Hippocampal formation (tissue), 2 donors: Measurements from ENCODE around the gene YAP1.

Experiments
- DNase-seq, 2 donors: peaks; one replicate each; lab custom pipeline; 2025; lab: John Stamatoyannopoulos, UW

YAP1 gene

DNA sequence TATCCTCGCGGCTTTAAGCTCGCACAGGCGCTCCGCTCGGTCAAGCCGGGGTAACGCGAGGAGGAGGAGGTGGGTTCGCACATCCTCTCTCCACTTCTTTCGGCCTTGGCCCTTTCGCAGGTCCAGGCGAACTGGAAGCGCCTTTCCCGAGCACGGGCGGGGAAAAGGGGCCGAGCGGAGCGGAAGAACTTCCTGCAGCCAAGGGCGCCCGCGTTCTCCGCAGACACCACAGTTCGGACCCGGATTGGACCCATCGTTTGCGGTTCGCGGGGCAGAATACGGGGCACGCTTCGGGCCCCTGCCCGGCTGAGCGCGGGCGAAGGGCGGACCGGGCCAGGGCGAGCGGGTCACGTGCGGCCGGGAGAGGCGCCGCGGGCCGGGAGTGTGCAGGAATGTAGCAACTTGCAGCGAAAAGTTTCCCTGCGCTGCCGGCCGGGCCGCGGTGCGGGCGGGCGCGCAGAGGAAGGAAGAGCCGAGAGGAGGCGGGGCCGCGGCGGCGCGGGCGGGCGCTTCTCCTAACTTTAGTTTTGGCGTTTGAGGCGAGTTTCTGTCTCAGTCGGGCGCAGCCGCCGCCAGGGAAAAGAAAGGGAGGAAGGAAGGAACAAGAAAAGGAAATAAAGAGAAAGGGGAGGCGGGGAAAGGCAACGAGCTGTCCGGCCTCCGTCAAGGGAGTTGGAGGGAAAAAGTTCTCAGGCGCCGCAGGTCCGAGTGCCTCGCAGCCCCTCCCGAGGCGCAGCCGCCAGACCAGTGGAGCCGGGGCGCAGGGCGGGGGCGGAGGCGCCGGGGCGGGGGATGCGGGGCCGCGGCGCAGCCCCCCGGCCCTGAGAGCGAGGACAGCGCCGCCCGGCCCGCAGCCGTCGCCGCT lies at the start of gene YAP1:
Gene YAP1, plus strand, starts transcription at position 552 of the 865 bp plus-strand sequence. CDS start 402 bp downstream, outside the sequence.
- DNase-seq = peak in 1 of 2 donors; percentile 39

DNA sequence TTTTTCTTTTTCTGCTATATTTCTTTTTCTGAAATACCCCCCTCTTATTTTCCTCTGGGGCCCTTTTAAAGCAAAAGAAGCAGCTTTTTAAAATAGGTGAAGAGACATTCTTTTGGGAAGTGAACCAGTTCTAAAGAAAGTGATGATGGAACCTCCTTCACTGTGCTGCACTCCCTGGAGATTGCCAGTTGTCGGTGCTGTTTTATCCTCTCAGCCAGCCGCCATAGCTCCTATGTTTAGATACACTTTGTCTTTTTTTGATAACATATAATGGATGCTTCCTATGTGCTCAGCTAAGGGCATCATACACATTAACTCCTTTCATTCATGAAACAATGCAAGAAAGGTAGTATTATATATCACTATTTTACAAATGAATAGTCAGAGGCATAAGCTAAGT lies 49.0 kb upstream of the YAP1 start:
- no peak for DNase-seq

DNA sequence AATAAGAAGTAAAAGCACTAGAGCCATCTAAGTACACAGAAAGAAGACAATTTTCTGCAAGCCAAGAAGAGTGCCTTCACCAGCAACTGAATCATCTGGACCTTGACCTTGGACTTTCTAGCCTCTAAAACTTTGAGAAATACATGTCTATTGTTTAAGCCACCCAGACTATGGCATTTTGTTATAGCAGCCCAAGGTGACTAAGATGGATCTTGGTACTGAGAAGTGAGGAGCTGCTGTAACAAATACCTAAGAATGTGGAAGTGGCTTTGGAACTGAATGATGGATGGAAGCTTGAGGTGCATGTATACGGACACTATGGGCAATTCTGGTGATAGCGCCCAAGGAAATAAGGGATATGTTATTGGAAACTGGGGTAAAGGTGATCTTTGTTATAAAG lies 48.1 kb upstream of the YAP1 start:
- no peak for DNase-seq

DNA sequence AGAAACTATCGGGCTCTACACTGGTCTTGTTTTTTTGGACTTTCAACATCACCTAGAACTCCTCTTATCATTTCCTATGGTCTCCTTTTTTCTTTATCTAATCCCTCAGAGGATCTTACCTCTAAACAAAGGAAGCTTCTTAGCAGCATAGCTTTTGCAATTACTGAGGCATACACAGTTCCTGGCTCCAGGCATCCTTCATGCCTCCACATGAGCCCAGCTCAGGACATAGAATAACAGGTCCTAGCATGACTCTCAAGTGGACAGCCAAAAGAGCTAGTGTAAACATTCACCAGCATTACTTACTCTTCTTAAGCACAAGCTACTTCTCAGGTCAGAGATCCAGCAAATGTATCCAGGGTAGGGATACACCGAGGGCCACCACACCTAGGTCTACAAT lies 45.9 kb upstream of the YAP1 start:
- DNase-seq = no peak

DNA sequence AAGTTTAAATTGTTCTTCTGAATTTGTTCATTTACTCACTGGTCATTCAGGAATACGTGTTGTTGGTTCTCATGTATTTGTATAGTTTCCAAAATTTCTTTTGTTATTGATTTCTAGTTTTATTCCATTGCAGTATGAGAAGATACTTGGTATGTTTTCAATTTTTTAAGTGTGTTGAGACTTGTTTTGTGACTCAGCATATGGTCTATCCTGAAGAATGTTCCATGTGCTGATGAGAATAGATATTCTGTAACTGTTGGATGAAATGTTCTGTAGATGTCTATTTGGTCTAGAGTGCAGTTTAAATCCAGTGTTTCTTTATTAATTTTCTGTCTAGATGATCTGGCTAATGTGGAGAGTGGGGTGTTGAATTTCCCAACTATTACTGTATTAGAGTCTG lies 39.5 kb upstream of the YAP1 start:
- DNase-seq = no peak

DNA sequence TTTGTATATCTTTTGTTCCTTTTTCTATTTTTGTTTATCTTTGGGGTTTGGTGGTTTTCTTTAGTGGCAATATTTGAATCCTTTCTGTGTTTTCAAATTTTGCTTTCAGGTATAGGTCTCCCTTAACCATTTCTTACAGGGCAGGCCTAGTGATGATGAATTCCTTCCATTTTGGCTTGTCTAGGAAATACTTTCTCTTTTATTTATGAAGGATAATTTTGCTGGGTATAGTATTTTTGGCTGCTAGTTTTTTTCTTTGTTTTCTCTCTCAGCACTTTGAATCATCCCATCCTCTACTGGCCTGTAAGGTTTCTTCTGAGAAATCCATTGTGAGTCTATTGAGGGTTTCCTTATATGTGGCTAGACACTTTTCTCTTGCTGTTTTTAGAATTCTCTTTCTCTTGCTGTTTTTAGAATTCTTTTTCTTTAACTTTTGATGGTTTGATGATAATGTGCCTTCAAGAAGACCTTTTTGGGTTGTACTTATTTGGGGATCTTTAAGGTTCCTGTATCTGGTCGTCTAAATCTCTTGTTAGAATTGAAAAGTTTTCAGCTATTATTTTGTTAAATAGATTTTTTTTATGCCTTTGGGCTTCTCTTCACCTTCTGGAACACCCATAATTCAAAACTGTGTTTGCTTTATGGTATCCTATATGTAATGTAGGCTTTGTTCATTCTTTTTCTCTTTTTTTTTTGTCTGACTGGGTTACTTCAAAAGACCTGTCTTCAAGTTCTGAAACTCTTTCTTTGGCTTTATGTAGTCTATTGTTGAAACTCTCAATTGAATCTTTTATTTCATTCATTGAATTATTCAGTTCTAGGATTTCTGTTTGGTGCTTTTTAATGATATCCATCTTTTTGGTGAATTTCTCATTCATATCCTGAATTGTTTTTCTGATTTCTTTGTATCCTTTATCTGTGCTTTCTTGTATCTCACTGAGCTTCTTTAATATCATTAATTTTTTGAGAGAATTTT lies 38.5 kb upstream of the YAP1 start:
- no peak for DNase-seq

DNA sequence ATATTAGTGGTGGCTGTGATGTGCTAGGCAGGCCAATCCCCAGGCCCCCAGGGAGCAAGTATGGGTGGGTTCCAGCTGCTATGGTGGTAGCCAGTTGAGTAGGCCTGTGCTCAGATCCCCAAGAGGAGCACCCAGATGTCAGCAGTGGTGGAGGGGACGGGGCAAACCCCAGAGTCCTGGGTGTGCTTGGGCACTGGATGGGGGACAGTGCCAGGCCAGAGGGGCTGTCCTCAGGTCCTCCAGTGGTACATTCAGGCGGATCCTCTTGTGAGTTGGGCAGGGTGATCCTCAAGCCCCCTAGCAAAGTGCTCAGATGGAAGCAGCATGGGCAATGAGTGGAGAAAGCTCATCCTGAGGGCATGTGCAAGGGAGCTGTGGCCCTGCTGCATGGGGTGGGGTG lies 37.0 kb upstream of the YAP1 start:
- DNase-seq = no peak

DNA sequence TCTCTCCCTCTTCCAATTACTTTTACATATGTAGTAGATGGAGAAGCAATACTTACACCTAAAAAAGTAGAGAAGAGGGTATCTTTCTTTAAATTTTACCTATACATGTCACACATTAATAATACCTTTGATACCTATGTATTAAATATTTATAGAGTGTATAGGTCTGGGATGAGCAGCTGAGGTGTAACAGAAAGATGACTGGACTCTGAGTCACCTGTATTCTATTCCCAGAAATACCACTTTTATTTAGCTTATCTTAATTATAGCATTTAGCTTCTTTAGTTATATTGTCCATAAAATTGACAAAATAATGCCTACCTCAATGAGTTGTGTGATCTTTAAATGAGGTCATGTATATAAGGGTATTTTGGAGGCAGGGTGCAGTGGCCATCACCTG lies 30.6 kb upstream of the YAP1 start:
- no peak for DNase-seq

DNA sequence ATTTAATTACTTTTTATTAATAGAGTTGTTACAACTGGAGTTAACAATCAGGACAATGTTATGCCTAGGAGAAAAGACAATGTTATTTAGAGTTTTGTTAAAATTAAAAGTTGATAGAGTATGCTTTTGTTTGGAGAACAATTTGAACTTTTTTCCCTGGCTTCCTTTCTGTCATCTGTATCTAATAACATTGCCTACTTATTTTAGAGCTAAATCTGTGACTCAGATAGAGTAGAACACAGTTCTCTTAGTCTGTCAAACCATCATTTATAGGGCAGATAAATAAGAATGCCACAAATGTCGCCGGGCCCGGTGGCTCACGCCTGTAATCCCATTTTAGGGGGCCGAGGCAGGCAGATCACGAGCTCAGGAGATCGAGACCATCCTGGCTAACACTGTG lies 28.9 kb upstream of the YAP1 start:
- DNase-seq = no peak

DNA sequence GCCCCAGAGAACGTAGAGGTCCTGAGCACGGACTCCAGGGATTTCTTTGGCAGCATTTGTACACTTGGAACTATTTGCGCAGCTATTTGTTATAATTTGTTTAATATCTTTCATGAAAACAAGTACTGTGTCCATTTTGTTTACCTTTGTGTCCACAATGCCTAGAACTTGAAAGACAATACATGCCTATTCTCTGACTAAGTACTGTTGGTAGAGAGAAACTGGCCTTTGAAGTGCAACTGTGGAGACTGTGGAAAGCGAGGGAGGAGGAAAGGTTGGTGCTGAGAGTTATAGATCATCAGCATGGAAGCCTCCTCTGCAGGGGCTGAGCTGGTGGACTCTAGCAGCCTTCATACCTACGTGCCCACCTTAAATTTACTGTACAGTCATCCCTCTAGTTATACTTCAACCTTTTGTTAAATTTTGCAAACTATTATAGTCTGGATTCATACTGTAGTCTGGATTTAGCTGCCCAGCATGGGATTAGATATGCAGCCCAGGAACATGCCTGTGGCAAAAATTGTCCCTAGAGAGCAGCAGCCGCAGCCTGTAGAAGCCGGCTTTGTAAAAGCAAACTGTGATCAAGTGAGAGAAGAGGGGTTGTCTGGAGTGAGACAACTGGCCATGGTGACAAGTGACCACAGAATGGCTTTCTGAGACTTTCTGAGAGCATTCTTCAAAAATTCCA lies 24.2 kb upstream of the YAP1 start:
- no peak for DNase-seq

DNA sequence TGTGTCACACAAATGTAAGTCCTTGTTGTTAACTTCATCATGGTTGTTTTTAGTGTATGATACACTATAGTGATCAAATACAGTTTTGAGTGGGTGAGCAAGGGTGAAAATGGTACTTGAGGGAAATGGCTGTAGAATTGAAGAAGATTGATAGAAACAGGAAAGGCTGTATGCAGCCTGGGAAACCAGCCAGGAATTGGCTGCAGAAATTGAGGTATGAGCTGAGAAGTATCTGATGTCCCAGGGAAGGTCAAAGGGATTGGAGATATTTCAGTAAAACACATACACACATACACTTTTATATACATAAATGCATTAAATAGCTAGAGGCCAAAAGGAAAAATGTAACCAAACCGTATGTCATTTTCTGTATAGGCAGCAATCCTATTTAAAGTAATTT lies 13.1 kb upstream of the YAP1 start:
- DNase-seq = no peak

DNA sequence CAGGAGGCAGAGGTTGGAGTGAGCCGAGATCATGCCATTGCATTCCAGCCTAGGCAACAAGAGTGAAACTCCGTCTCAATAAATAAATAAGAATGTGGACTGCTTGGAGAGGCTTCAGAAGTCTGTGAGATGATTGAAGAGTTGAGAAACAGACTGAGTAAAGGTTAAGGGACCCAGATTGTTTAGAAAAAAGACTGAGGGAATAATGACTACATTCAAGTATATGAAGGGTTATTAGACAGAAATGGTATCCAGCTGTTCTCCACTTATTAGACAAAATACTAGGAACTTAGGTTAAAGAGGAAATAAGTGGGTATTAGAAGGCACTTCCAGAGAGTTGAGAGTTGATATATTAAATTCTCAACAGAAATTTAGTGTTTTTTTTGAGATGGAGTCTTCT lies 10.5 kb upstream of the YAP1 start:
- DNase-seq = no peak

DNA sequence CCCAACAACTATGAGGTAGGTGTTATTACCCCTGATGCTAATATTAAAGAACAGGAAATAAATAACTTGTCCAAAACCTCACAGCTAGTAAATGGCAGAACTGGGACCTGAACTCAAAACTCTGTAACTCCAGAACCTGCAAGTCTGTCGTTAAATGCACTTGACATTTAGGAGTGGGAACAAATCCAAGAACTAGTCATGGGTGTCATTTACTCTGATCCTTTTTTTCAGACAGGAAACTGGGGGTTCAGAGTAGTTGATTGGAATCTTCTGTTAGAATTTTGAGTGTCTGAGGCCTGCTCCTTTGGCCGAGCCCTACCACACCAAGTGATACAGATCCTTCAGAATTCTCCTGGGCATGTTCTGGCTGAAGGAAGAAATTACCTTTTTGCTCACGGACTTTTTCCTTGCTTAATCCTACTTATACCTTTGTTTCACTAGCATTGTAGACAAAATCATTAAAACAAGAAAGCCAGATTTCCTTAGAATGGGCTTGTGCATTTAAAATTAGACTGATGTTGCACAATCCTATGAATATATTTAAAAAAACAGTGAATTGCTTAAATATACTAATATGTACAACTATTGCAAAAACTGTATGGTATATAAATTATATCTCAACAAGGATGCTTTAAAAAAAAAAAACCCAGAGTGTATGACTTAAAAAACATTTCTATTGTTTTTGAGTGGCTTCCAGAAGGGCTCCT lies 1.4 kb upstream of the YAP1 start:
- DNase-seq = no peak

DNA sequence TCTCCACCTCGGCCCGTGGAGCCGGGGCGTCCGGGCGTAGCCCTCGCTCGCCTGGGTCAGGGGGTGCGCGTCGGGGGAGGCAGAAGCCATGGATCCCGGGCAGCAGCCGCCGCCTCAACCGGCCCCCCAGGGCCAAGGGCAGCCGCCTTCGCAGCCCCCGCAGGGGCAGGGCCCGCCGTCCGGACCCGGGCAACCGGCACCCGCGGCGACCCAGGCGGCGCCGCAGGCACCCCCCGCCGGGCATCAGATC lies 439 bp downstream of the YAP1 start:
- no peak for DNase-seq

DNA sequence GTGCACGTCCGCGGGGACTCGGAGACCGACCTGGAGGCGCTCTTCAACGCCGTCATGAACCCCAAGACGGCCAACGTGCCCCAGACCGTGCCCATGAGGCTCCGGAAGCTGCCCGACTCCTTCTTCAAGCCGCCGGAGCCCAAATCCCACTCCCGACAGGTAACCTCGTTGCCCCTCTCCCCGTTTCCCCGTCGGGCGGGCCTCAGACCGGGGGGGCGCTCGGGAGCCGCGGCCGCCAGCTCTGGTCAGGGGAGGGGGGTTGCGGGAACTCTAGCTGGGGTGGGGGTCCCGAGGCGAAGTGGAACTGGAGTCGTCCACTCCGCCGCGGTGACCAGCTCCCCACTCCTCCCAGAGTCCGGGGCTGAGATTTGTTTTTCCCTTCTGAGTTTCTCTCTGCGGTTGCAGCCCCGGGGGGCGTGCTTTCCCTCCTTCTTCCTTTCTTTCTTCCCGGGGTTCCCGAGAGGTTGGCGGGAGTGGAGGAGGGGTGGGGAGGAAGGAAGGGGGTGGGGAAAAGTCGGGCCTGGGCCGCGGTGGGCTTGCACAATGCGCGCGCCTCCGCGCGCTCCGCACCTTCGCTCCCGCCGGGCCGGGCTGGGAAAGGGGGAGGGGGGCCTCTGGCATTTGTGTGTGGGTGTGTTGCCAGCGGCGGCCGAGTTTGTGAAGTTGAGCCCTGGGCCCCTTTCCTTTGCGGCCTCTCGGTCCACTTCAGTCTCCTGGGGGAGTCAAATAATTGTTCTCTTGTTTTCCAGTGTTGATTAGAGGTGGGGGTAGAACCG lies 952 bp downstream of the YAP1 start:
- DNase-seq = no peak

DNA sequence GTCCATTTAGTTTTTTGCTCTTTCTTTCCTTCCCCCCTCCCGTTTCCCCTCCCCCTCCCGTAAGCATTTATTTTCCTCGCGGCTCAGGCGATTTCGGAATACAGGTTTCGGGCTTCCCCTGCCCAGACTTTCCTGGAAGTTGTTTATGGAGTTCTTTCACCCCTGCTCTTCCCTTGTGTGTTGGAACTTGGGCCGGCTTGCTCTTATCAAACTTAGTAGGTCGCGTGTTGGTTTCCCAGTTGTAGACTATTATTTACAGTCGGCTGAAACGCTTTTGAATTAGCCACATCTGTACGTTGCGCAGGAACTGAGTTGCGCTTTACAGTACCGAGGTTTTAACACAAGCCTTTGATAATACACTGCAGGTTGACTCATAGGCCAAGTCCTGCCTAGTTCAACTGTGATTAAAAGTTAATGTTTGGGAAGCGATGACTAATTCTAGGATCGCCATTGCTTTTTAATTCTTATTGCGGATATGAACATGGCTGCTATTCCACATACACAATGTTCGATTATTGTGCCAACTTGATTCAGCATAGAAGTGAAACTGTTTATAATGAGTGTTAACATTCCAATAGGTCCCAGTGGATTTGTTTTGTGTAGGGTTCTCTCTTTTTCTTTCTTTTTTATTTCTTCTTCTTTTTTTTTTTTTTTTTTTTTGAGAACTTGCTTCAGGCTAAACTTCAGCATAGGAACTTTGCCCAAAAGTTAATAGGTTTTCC lies 1.7 kb downstream of the YAP1 start:
- DNase-seq = no peak

DNA sequence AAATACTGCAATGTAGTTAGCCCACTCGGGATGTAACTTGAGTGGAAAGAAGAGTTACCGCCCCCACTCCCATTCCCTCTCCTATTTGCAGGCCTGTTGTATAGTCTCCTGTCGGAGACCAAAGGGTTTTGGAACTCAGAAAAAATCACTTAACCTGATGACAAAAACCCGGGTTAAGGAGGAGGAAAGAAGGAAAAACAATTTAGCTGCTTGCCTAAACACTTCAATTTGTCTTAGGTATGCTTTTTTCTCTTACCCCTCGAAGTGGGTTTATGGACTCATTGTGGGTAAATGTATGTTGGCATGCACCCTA lies 2.2 kb downstream of the YAP1 start:
- no peak for DNase-seq

DNA sequence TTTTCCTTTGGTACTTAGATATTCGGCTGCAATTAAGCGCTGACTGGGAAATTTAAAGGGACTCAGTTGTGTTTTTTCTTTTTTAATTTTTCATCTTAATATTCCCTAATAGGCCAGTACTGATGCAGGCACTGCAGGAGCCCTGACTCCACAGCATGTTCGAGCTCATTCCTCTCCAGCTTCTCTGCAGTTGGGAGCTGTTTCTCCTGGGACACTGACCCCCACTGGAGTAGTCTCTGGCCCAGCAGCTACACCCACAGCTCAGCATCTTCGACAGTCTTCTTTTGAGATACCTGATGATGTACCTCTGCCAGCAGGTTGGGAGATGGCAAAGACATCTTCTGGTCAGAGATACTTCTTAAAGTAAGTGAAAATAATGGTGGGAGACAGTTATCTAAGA lies 3.8 kb downstream of the YAP1 start:
- no peak for DNase-seq

DNA sequence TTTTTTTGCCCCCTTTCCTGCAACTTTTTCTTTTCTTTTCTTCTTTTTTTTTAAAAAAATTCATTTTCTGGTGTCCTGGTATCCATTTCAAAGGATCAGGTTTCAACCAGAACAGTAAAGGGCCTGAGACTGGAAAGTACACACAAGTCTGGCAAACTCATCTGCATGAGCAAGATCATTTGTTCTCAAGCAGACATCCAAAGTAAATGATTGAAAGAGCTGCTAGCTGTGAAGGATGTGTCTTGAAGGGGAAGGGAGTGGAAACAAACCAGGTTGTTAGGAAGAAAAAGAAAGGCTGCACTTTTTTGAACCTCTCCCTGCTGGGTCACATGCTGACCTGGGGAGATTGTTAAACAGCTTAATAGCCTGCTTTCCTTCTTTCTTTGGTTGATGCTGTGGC lies 5.3 kb downstream of the YAP1 start:
- DNase-seq = no peak

DNA sequence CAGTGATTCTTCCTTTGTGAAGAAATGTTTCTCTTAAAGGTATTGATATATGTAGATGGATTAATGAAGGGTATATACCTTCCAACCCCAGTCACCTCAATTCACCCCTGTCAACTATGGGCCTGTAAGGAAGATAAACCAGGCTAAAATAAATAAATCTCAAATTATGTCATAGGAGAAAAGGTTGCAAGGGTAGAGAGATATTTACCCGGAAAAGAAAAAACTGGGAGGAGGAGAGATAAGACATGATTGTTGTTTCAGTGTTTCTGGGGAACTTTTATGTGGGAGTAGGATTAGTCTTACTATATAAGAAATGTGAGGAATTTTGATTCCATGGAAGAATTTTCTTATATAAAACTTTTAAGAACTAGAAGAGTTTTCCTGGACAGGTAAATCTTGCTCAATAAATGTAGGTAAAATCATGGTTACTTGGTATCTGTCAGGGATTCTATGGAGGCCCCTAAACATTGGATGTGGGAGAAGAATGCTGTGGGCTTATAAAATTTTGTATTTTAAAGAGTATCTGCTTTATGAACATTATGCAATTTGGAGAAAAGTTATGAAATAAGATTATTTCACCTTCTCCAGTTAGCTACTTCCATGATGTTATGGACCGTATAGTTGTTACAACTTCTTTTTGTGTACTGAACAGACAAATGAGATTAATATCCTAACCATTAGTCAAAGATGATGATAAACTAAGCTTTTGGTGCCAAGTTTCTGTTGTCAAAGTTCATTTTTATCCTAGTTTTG lies 6.4 kb downstream of the YAP1 start:
- no peak for DNase-seq
